Ramos (cell line): ENCODE data around the gene PIBF1.
"Not testable (repeated sequence)": the region's sequence is repeated elsewhere in the genome, so short reads cannot be mapped to it uniquely, and the experiment has no call there.

Experiments used
- in situ Hi-C: fragments of 300-500 bp; cut with MboI; formaldehyde crosslinking; loops from one replicate; pipeline ENCODE4 v1.14.3; 2022; ENCODE audit warnings: low sequenced_read_pairs; ENCODE audit not compliant: unreplicated experiment

The PIBF1 gene

GRCh38 chr13:72891423-72891822 is 109.5 kb downstream of the PIBF1 start:
- in situ Hi-C loops: no loop called here

GRCh38 chr13:72896869-72897268 is 114.9 kb downstream of the PIBF1 start:
- in situ Hi-C loops: no loop called here

- in situ Hi-C loops: not testable (repeated sequence)
Observed at GRCh38 chr13:72901546-72901945, 119.6 kb downstream of the PIBF1 start.

GRCh38 chr13:72908416-72908815 is 126.5 kb downstream of the PIBF1 start:
- in situ Hi-C loops: no loop called here

GRCh38 chr13:72911981-72912380 is 130.0 kb downstream of the PIBF1 start:
- in situ Hi-C loops: no loop called here

GRCh38 chr13:72920097-72920496 is 138.2 kb downstream of the PIBF1 start:
- in situ Hi-C loops: no loop called here

GRCh38 chr13:72931311-72931710 is 149.4 kb downstream of the PIBF1 start:
- in situ Hi-C loops: no loop called here

GRCh38 chr13:72932250-72932649 is 150.3 kb downstream of the PIBF1 start:
- in situ Hi-C loops: no loop called here

GRCh38 chr13:72946267-72946666 is 164.3 kb downstream of the PIBF1 start:
- in situ Hi-C loops: not testable (repeated sequence)

GRCh38 chr13:72952529-72953141 is 170.7 kb downstream of the PIBF1 start:
- in situ Hi-C loops: no loop called here

GRCh38 chr13:72953391-72953965 is 171.5 kb downstream of the PIBF1 start:
- in situ Hi-C loops: no loop called here

GRCh38 chr13:72959643-72960042 is 177.7 kb downstream of the PIBF1 start:
- in situ Hi-C loops: no loop called here

- in situ Hi-C loops: no loop called here
Observed at GRCh38 chr13:72960114-72960513, 178.2 kb downstream of the PIBF1 start.

- in situ Hi-C loops: no loop called here
Observed at GRCh38 chr13:72960541-72960940, 178.6 kb downstream of the PIBF1 start.

- in situ Hi-C loops: no loop called here
Observed at GRCh38 chr13:72963762-72964161, 181.8 kb downstream of the PIBF1 start.

- in situ Hi-C loops: no loop called here
Observed at GRCh38 chr13:72970301-72970880, 188.5 kb downstream of the PIBF1 start.

- in situ Hi-C loops: no loop called here
Observed at GRCh38 chr13:72970956-72971355, 189.0 kb downstream of the PIBF1 start.

GRCh38 chr13:72973234-72973633 is 191.3 kb downstream of the PIBF1 start:
- in situ Hi-C loops: no loop called here

GRCh38 chr13:72983085-72983768 is 201.3 kb downstream of the PIBF1 start:
- in situ Hi-C loops: no loop called here

- in situ Hi-C loops: no loop called here
Observed at GRCh38 chr13:72985610-72986009, 203.7 kb downstream of the PIBF1 start.

GRCh38 chr13:72986197-72986596 is 204.3 kb downstream of the PIBF1 start:
- in situ Hi-C loops: no loop called here
